NCI-H2227 treated with DMSO at 0.1 percent for 48 hours (cell line): ENCODE measurements around the gene C16orf74.
A peak's percentile ranks its signal among the peaks of the same experiment; 100 is the strongest.

Source experiments
- DNase-seq: peaks from one replicate; lab custom pipeline; 2025; lab: John Stamatoyannopoulos, UW

The C16orf74 gene

DNA sequence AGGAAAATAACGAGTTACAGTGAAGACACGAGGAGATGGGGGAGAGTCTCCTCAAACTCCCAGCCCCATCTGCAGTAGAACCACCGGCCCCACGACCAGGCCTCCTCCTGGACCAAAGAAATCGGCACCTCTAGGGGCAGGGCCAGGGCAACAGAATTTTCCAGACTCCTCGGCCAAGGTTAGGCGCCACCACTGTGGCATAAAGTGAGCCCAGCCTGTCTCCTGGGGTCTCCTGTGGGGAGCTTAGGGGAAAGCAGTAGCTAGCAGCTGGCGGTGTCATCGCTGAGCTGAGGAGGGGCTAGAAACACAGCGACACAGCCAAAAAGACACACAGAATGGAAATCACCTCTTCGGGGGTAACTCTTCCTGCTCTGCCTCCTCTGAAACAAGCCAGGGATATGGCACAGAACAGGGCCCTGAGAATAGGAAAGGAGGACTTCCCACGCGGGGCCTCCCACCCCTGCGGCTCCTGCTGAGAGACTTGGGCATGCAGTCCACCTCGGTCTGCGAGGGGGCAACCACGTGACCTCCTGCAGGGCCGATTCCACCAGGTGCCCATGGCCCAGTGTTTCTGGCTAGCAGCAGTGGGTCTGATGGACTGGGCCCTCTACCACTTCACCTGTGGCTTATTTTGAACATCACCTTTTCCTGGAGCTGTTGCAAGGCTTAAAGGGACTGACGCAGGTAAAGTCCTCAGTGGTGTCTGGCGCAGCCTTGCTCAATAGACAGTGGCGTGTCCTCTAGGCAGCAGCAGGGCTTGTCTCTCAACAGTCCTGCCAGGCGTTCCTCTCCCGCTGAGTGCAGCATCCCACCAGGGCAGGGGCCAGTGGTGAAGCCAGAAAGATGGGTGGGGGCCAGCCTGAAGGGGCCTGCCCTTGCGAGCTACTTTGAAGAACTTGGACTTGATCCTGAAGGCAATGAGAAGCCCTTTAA is 55.4 kb downstream of the C16orf74 start:
- DNase-seq = no peak

GRCh38 chr16:85690469-85691064 is 60.3 kb downstream of the C16orf74 start:
- no peak for DNase-seq

- no peak for DNase-seq
Observed at GRCh38 chr16:85689950-85690320, 61.0 kb downstream of the C16orf74 start.

DNA sequence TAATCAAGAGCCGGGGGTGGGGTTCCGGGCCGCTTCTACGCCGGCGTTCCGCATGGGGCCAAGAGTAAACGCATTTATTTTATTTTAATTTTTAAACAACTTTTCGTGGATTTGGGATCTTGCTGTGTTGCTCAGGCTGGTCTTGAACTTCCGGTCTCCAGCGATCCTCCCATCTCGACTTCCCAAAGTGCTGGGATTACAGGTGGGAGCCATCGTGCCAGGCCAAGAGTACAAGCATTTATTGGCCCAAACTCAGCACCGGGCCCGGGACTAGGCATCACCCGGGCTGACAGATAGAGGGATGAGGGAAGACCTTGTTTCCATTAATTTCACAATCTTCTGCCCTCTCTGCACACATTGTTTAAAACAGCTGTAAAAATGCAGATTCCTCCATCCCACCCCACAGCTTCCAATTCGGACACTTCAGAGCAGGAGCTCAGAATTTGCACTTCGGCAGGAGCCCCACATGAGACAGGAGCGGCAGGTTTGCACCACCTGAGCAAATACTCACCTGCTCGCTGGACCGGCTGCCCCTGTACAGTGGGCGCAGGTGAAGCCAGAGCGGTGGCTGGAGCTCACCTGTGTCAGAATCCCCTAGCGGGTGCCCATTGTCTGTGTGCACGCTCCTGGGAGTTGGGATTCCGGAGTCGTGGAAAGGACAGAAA is 61.5 kb downstream of the C16orf74 start:
- no peak for DNase-seq

DNA sequence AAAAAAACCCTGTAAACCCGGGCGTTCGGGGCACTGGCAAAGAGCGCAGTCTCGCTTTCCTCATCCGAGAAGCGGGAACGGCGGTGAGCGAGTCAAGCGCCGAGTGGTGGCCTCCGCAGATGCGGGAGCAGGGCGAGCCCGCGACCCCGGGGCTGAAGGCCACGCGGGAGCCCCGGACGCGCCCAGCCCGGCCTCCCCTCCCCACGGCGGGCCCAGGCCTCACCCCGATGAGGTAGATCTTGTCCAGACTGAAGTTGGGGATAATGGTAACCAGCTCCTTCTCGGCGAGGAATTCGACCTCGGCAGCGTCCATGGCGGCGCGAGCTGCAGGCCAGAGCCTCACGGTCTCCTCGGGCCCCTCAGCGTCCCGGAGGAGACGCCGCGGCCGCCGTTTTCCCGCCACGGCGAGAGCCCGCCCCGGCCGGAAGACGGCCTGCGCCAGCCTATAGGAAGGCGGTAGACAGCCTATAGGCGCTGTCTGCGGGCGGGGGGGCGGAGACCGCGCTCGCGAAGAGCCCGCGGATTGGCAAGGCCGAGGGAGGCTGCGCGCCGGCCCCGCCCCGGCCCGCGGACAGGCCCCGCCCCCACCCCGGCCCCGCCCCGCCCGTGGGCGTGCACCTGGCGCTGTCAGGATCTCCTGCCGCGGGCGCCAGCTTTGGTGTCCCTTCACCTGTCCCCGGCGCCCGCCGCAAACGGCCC is 62.2 kb downstream of the C16orf74 start, which contains the start of gene GINS2:
GINS2 (minus strand) TSS at position 369 of the 699 bp plus-strand sequence; CDS start at position 313, 56 bp downstream.
- peak; percentile 74 for DNase-seq

GRCh38 chr16:85687651-85688471 is 63.0 kb downstream of the C16orf74 start:
- no peak for DNase-seq

DNA sequence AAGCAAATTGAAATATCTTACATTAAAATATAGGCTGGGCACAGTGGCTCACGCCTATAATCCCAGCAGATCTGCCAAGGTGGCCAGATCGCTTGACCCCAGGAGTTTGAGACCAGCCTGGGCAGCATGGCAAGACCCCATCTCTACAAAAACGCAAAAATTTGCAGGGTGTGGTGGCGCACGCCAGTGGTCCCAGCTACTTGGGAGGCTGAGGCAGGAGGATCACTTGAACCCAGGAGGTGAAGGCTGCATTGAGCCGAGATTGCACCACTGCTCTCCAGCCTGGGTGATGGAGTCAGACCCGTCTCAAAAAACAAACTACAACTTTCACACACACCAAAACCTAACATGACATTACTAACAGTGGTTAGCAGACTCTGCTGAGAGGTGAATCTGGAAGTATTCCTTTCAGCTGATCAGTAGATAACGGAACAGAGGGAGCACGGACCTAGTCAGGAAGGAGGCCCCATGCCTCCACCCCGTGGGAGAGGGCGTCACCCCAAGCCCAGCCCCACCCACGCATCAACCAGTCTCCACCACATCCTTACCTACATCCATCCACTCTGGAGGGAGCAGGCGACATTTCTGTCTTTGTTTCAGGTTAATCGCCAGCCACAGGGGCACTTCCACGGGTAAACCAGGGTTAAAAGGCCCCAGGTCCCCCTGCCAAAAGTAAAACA is 63.8 kb downstream of the C16orf74 start:
- DNase-seq = no peak

- no peak for DNase-seq
Observed at GRCh38 chr16:85685251-85685650, 65.6 kb downstream of the C16orf74 start.

DNA sequence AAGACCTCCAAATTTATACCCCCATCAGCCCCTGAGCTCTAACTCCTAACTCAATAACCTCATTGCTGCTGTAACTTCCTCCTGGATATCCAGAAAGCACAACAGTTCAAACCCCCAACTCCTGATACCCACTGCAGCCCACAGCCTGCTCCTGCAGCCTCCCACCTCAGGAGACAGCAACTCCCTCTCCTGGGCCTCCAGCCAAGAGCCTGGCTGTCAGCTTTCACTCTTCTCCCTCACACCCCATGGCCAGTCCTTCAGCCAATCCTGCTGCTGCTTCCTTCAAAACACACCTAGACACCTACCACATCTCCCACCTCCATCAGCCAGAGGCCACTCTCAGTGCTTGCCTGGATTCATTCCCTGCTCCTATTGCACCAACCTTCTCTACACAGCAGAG is 67.5 kb downstream of the C16orf74 start:
- no peak for DNase-seq

- no peak for DNase-seq
Observed at GRCh38 chr16:85682516-85682915, 68.4 kb downstream of the C16orf74 start.

DNA sequence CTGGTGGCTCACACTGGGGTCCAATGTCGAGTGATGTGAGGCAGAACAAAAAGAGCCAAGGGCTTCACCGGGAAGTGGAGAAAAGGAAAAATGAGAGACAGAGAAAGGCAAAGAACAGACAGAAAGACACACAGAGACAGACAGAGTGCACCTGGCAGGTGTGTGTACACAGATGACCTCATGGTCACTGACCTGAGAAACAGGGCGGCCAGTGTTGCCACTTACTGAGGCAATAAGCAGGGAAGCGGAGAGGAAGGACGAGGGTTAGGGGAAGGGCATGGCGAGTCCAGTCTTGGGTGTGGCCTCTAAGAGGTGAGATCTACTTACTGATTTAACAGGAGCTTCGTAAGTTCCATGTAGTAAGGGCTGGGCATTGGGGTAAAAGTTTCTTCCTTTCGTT is 69.6 kb downstream of the C16orf74 start:
- DNase-seq = no peak

- no peak for DNase-seq
Observed at GRCh38 chr16:85680352-85680944, 70.4 kb downstream of the C16orf74 start.

DNA sequence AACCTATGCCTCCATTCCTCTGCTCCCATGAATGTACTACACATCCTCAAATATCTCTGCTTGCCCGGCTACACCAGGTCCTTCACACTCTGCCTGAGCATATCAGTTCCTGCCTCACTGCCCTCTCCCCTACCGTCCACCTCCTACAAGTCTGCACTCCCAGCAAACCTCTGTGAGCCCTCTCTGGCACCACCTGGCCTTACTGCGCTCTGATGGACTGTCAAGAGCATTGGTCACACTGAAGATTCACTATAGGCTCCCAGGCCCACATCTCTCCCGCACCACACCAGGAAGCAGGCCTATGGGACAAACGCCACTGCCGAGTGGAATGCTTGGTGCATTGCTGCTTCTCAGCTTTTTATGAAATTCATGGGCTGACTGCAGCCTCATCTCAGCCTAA is 71.0 kb downstream of the C16orf74 start:
- DNase-seq = no peak

GRCh38 chr16:85678821-85679220 is 72.1 kb downstream of the C16orf74 start:
- no peak for DNase-seq

- no peak for DNase-seq
Observed at GRCh38 chr16:85678016-85678415, 72.9 kb downstream of the C16orf74 start.

GRCh38 chr16:85677383-85677967 is 73.4 kb downstream of the C16orf74 start:
- no peak for DNase-seq

- DNase-seq = no peak
Observed at GRCh38 chr16:85676466-85676865, 74.4 kb downstream of the C16orf74 start.

DNA sequence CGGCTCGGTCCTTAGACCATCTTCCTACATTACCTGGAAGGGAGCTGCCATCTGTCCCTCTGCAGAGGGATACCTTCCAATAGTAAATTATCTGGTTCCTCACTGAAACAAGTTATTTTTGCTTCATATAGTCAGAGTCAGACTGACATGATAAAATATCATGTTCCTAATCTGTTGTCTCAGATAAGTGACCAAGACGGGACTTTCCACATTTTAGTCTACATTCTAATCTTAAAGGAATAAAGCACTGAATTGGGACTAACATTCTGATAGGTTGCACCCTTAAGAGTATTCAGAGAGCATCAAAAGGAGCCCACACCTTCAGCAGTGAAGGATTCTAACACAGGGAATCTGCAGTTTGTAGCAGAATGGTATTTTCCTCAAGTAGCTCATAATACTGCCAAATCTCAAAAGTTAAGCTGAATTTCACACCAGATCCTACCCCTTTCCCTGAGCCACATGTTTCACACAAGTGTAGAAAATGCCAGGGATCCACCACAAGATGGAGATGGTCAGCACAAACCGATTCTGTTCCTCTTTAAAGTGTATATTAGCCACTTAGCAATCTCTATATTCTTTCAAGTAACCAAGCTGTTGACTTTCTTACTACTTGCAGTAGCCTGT is 75.5 kb downstream of the C16orf74 start:
- no peak for DNase-seq

- DNase-seq = no peak
Observed at GRCh38 chr16:85674828-85675227, 76.1 kb downstream of the C16orf74 start.

DNA sequence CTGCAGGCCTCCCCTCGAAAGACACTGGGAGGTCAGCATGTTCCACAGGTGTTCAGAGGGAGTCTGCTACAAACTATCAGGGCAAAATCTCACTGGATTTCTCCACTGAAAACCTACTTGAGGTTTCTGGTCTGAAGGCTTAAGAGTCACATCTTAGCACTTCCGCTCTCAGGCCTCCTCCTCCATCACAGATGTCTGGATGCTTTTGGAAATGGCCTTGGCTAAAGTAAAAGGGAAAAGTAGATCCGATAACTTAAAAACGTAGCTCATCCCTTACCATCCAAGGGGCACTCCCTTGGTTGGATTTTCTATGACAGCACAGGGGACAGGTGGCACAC is 76.5 kb downstream of the C16orf74 start:
- no peak for DNase-seq
